Mesendoderm (in vitro differentiated cells): ENCODE results near the gene FAS.
"Not testable (repeated sequence)": the region's sequence is repeated elsewhere in the genome, so short reads cannot be mapped to it uniquely, and the experiment has no call there.

Experiments used
- DNase-seq: peaks from one replicate; pipeline ENCODE4 v3.0.0; 2013
- H2AK5ac ChIP-seq: 2 replicates; pipeline ENCODE4 v1.6.1; 2013; ENCODE audit warnings: low read length, inconsistent platforms
- H2BK120ac ChIP-seq: 2 replicates; pipeline ENCODE4 v1.6.1; 2013; ENCODE audit warnings: low read depth, mild to moderate bottlenecking, low read length, moderate library complexity, mixed read lengths
- H2BK15ac ChIP-seq: replicated peaks from 2 replicates; pipeline ENCODE4 v1.6.1; 2013; ENCODE audit warnings: low read depth, mild to moderate bottlenecking, moderate library complexity
- H2BK5ac ChIP-seq: 2 replicates; pipeline ENCODE4 v1.6.1; 2013; ENCODE audit warnings: low read length, inconsistent platforms
- H3K18ac ChIP-seq: 2 replicates; pipeline ENCODE4 v1.6.1; 2013; ENCODE audit warnings: mild to moderate bottlenecking, low read length, mixed read lengths
- H3K23ac ChIP-seq: one replicate; pipeline ENCODE4 v1.6.1; 2013; ENCODE audit warnings: low read length
- H3K27ac ChIP-seq: 2 replicates; pipeline ENCODE4 v1.5.1; 2013; ENCODE audit warnings: low read depth, mild to moderate bottlenecking, inconsistent platforms, low read length, moderate library complexity
- H3K27me3 ChIP-seq: 2 replicates; pipeline ENCODE4 v1.6.1; 2013; ENCODE audit warnings: low read length, control low read depth, mild to moderate bottlenecking, inconsistent platforms; ENCODE audit not compliant: insufficient read depth, poor library complexity
- H3K36me3 ChIP-seq: 2 replicates; pipeline ENCODE4 v1.6.1; 2013; ENCODE audit warnings: low read length, inconsistent platforms; ENCODE audit not compliant: control insufficient read depth, insufficient read depth
- H3K4ac ChIP-seq: one replicate; pipeline ENCODE4 v1.6.1; 2013; ENCODE audit warnings: low read depth, mild to moderate bottlenecking, low read length, moderate library complexity
- H3K4me1 ChIP-seq: 2 replicates; pipeline ENCODE4 v1.6.1; 2013; ENCODE audit warnings: low read depth, low read length, inconsistent platforms; ENCODE audit not compliant: control insufficient read depth
- H3K4me2 ChIP-seq: 2 replicates; pipeline ENCODE4 v1.6.1; 2013; ENCODE audit warnings: low read length
- H3K4me3 ChIP-seq: 2 replicates; pipeline ENCODE4 v1.5.1; 2013; ENCODE audit warnings: mild to moderate bottlenecking, low read length
- H3K56ac ChIP-seq: one replicate; pipeline ENCODE4 v1.6.1; 2013; ENCODE audit warnings: low read length
- H3K79me1 ChIP-seq: 2 replicates; pipeline ENCODE4 v1.6.1; 2013; ENCODE audit warnings: low read length, inconsistent platforms
- H3K79me2 ChIP-seq: 2 replicates; pipeline ENCODE4 v1.6.1; 2013; ENCODE audit warnings: mild to moderate bottlenecking, low read length; ENCODE audit not compliant: control insufficient read depth, insufficient read depth
- H3K9ac ChIP-seq: 2 replicates; pipeline ENCODE4 v1.6.1; 2013; ENCODE audit warnings: low read length, inconsistent platforms
- H4K5ac ChIP-seq: one replicate; pipeline ENCODE4 v1.6.1; 2013; ENCODE audit warnings: low read length
- H4K8ac ChIP-seq: one replicate; pipeline ENCODE4 v1.6.1; 2013; ENCODE audit warnings: low read depth, mild to moderate bottlenecking, control low read depth, low read length, moderate library complexity
- WGBS: extraction: QIAGEN DNeasy Blood & Tissue Kit; methylation state at CpG from one replicate; pipeline ENCODE4 v1.1.7; 2013; ENCODE audit warnings: low lambda C conversion rate, missing lambda C conversion rate; ENCODE audit not compliant: insufficient coverage; ENCODE audit errors: extremely low coverage; 5-methylcytosine and 5-hydroxymethylcytosine counted together

Gene FAS

GRCh38 chr10:89002226-89002978 is 11.8 kb downstream of the FAS start:
- Histone ChIP-seq H3K23ac (no peak overlapping the region), H3K4me1 (no peaks in the 10 kb centered on the region), H3K4ac (no peak overlapping the region), H3K9ac (no peak overlapping the region), H3K4me2 (no peak overlapping the region), H3K27me3 (no peaks in the 10 kb centered on the region), H3K18ac (no peak overlapping the region), H4K5ac (no peak overlapping the region), H3K36me3 (no peaks in the 10 kb centered on the region), H2BK5ac (no peak overlapping the region), H3K56ac (no peak overlapping the region), H2AK5ac (no peak overlapping the region), H3K4me3 (no peak overlapping the region), H2BK15ac (no peak overlapping the region), H3K79me2 (no peaks in the 10 kb centered on the region), H3K79me1 (no peaks in the 10 kb centered on the region), H4K8ac (no peak overlapping the region), H2BK120ac (no peak overlapping the region), H3K27ac (no peak overlapping the region)
- no CpG with 5 or more reads among the region's 4 CpGs for WGBS
- DNase-seq = no peak

- Histone ChIP-seq H3K79me1 (no peaks in the 10 kb centered on the region), H2BK15ac (no peak overlapping the region), H2BK120ac (no peak overlapping the region), H3K4me3 (no peak overlapping the region), H3K4me1 (no peaks in the 10 kb centered on the region), H4K8ac (no peak overlapping the region), H3K27ac (no peak overlapping the region), H3K56ac (no peak overlapping the region), H3K9ac (no peak overlapping the region), H3K18ac (no peak overlapping the region), H4K5ac (no peak overlapping the region), H3K36me3 (no peaks in the 10 kb centered on the region), H3K79me2 (no peaks in the 10 kb centered on the region), H2AK5ac (no peak overlapping the region), H3K23ac (no peak overlapping the region), H3K4ac (no peak overlapping the region), H2BK5ac (no peak overlapping the region), H3K4me2 (no peak overlapping the region), H3K27me3 (no peaks in the 10 kb centered on the region)
- no CpG with 5 or more reads among the region's 2 CpGs for WGBS
- DNase-seq = no peak
These were observed 12.7 kb downstream of the FAS start for GRCh38 chr10:89003344-89003743.

- no peak overlapping the region for H3K4me3 ChIP-seq
- H3K4me1 ChIP-seq = no peaks in the 10 kb centered on the region
- no peak overlapping the region for H4K5ac ChIP-seq
- no peak for DNase-seq
- H3K18ac ChIP-seq = no peak overlapping the region
- H3K36me3 ChIP-seq = no peaks in the 10 kb centered on the region
- H3K27ac ChIP-seq = no peak overlapping the region
- H2BK5ac ChIP-seq = no peak overlapping the region
- H3K27me3 ChIP-seq = no peaks in the 10 kb centered on the region
- H2BK15ac ChIP-seq = no peak overlapping the region
- no peaks in the 10 kb centered on the region for H3K79me1 ChIP-seq
- H3K79me2 ChIP-seq = no peaks in the 10 kb centered on the region
- WGBS = no CpG with 5 or more reads among the region's 3 CpGs
- H3K56ac ChIP-seq = no peak overlapping the region
- H4K8ac ChIP-seq = no peak overlapping the region
- no peak overlapping the region for H2BK120ac ChIP-seq
- H2AK5ac ChIP-seq = no peak overlapping the region
- no peak overlapping the region for H3K9ac ChIP-seq
- H3K4ac ChIP-seq = no peak overlapping the region
- H3K4me2 ChIP-seq = no peak overlapping the region
- H3K23ac ChIP-seq = no peak overlapping the region
These were observed 16.7 kb downstream of the FAS start for GRCh38 chr10:89007129-89007893.

- WGBS = no CpG with 5 or more reads among the region's 15 CpGs
- not testable (repeated sequence) for H2BK120ac ChIP-seq, H3K9ac ChIP-seq, H3K23ac ChIP-seq, H4K5ac ChIP-seq, H3K4me3 ChIP-seq, H3K4ac ChIP-seq, H3K36me3 ChIP-seq, H4K8ac ChIP-seq, H2BK15ac ChIP-seq, H3K79me1 ChIP-seq, H2AK5ac ChIP-seq, H3K4me1 ChIP-seq, H3K79me2 ChIP-seq, H3K4me2 ChIP-seq, H3K27me3 ChIP-seq, DNase-seq, H2BK5ac ChIP-seq, H3K27ac ChIP-seq, H3K18ac ChIP-seq, H3K56ac ChIP-seq
These were observed 28.2 kb downstream of the FAS start for GRCh38 chr10:89018700-89019346.

- no peak overlapping the region for H4K5ac ChIP-seq
- no peak overlapping the region for H2AK5ac ChIP-seq
- no peaks in the 10 kb centered on the region for H3K4me1 ChIP-seq
- H3K27ac ChIP-seq = no peak overlapping the region
- H3K36me3 ChIP-seq = no peaks in the 10 kb centered on the region
- no peak overlapping the region for H3K4me3 ChIP-seq
- no peak overlapping the region for H4K8ac ChIP-seq
- no peak overlapping the region for H2BK5ac ChIP-seq
- no peaks in the 10 kb centered on the region for H3K79me2 ChIP-seq
- no peak for DNase-seq
- H3K9ac ChIP-seq = no peak overlapping the region
- H3K79me1 ChIP-seq = no peaks in the 10 kb centered on the region
- no peak overlapping the region for H3K4me2 ChIP-seq
- H2BK120ac ChIP-seq = no peak overlapping the region
- H3K56ac ChIP-seq = no peak overlapping the region
- no peak overlapping the region for H3K18ac ChIP-seq
- H3K27me3 ChIP-seq = no peaks in the 10 kb centered on the region
- no peak overlapping the region for H2BK15ac ChIP-seq
- no peak overlapping the region for H3K23ac ChIP-seq
- no peak overlapping the region for H3K4ac ChIP-seq
- no CpG with 5 or more reads among the region's 2 CpGs for WGBS
These were observed 29.1 kb downstream of the FAS start for GRCh38 chr10:89019569-89020327.
